Right atrium auricular region (tissue), 2 donors: ENCODE data around the gene SAMD4B. TPM values are rescaled to one million over a fixed set of nuclear protein-coding genes. Genes with fewer than 3 reads are reported as not detected.

Experiments
- DNase-seq: peaks from one replicate; pipeline ENCODE4 v3.0.0-alpha.2; 2019; ENCODE audit warnings: low spot score
- H3K27ac ChIP-seq, 2 donors: fragments of 200-600 bp; sonication (generic); 1 replicate in 1 of 2; 2 replicates in 1 of 2; pipeline ENCODE4 v1.5.1; 2016 to 2019
- H3K27me3 ChIP-seq, 2 donors: fragments of 200-600 bp; sonication (generic); one replicate each; pipeline versions ENCODE4 v1.5.1 to v1.6.0; 2017 to 2019
- H3K36me3 ChIP-seq: fragments of 200-600 bp; sonication (generic); one replicate; pipeline ENCODE4 v1.5.1; 2016
- H3K4me1 ChIP-seq, 2 donors: fragments of 200-600 bp; sonication (generic); one replicate each; pipeline versions ENCODE4 v1.5.1 to v1.6.0; 2017 to 2019
- H3K4me3 ChIP-seq, 2 donors: fragments of 200-600 bp; sonication (generic); 1 replicate in 1 of 2; 2 replicates in 1 of 2; pipeline ENCODE4 v1.5.1; 2017 to 2019; ENCODE audit warnings: mild to moderate bottlenecking in 1 of 2, moderate library complexity in 1 of 2
- H3K9me3 ChIP-seq, 2 donors: fragments of 200-600 bp; sonication (generic); one replicate each; pipeline ENCODE4 v1.5.1; 2019
- total RNA-seq, 2 donors: library from RNA; depleted of rRNA; stranded (reverse); fragments of >200 nt; gene quantifications; one replicate each; pipeline ENCODE4 v1.1.0, GENCODE V29; 2016
- TF ChIP-seq, protein P1 (sequence below), 2 donors: fragments of 200-600 bp; sonication (generic); IDR thresholded peaks; one replicate each; pipeline ENCODE4 v1.5.1; 2019; ENCODE audit warnings: antibody characterized with exemption in 2 of 2

The SAMD4B gene
- total RNA-seq, 2 donors from 2014 or later = 48.5 to 97.6 TPM

DNA sequence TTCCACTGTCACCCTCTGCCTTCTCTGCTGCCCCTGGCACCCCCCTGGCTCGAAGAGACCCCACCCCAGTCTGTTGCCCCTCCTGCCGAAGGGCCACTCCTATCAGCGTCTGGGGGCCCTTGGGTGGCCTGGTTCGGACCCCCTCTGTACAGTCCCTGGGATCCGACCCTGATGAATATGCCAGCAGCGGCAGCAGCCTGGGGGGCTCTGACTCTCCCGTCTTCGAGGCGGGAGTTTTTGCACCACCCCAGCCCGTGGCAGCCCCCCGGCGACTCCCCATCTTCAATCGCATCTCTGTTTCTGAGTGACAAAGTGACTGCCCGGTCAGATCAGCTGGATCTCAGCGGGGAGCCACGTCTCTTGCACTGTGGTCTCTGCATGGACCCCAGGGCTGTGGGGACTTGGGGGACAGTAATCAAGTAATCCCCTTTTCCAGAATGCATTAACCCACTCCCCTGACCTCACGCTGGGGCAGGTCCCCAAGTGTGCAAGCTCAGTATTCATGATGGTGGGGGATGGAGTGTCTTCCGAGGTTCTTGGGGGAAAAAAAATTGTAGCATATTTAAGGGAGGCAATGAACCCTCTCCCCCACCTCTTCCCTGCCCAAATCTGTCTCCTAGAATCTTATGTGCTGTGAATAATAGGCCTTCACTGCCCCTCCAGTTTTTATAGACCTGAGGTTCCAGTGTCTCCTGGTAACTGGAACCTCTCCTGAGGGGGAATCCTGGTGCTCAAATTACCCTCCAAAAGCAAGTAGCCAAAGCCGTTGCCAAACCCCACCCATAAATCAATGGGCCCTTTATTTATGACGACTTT, 66.4 kb downstream of the SAMD4B start:
- no peaks in the 10 kb centered on the region for H3K27me3 ChIP-seq
- no peak for DNase-seq
- peak overlapping the region; percentile 86 to 89 for H3K4me3 ChIP-seq
- peaks cover 0 to 41% of the 10 kb centered on the region in 2 donors for H3K4me1 ChIP-seq
- peak overlapping the region; percentile 99 to 100 for H3K27ac ChIP-seq
- no peaks in the 10 kb centered on the region for H3K9me3 ChIP-seq
- TF ChIP-seq, protein P1, sequence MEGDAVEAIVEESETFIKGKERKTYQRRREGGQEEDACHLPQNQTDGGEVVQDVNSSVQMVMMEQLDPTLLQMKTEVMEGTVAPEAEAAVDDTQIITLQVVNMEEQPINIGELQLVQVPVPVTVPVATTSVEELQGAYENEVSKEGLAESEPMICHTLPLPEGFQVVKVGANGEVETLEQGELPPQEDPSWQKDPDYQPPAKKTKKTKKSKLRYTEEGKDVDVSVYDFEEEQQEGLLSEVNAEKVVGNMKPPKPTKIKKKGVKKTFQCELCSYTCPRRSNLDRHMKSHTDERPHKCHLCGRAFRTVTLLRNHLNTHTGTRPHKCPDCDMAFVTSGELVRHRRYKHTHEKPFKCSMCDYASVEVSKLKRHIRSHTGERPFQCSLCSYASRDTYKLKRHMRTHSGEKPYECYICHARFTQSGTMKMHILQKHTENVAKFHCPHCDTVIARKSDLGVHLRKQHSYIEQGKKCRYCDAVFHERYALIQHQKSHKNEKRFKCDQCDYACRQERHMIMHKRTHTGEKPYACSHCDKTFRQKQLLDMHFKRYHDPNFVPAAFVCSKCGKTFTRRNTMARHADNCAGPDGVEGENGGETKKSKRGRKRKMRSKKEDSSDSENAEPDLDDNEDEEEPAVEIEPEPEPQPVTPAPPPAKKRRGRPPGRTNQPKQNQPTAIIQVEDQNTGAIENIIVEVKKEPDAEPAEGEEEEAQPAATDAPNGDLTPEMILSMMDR (IDR thresholded peaks at IDR 0.05) = no peak
- H3K36me3 ChIP-seq = peaks cover 25% of the 10 kb centered on the region

DNA sequence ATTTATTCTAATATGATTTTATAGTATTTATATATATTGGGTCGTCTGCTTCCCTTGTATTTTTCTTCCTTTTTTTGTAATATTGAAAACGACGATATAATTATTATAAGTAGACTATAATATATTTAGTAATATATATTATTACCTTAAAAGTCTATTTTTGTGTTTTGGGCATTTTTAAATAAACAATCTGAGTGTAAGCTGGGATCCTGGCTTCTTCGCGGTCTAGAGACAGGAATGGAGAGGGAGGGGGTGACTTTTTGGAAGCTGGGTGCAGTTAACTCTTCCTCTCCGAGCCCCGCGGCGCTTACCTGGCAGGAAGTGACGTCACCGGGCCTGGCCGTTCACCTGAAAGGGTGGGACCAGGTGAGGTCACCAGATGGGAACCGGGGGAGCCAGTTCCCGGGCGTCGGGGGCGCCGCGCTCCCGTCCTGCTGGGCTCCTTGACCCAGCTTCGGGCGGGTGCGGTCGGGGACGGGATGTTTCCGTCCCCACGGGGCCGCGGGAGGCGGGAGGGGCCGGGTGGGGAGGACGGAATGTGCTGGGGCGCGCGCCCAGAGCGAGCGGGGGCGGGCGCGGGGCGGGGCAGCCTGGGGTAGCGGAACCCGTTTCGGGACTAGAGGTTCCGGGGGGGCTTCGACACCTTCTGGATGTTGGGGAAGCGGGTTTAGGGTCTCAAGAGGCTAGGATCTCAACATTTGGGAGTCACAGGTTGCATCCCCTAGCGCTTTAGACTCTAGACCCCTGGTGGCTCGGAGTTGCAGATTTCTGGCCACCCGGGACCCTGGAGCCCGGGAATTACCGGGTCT, 67.2 kb downstream of the SAMD4B start:
- peak; percentile 93 for DNase-seq
- Histone ChIP-seq H3K4me3 (peak overlapping the region; percentile 86 to 89), H3K9me3 (no peaks in the 10 kb centered on the region), H3K36me3 (peaks cover 25% of the 10 kb centered on the region), H3K4me1 (peaks cover 0 to 44% of the 10 kb centered on the region in 2 donors), H3K27me3 (no peaks in the 10 kb centered on the region), H3K27ac (peak overlapping the region; percentile 99 to 100)
- TF ChIP-seq, protein P1 (IDR thresholded peaks at IDR 0.05) = no peak

DNA sequence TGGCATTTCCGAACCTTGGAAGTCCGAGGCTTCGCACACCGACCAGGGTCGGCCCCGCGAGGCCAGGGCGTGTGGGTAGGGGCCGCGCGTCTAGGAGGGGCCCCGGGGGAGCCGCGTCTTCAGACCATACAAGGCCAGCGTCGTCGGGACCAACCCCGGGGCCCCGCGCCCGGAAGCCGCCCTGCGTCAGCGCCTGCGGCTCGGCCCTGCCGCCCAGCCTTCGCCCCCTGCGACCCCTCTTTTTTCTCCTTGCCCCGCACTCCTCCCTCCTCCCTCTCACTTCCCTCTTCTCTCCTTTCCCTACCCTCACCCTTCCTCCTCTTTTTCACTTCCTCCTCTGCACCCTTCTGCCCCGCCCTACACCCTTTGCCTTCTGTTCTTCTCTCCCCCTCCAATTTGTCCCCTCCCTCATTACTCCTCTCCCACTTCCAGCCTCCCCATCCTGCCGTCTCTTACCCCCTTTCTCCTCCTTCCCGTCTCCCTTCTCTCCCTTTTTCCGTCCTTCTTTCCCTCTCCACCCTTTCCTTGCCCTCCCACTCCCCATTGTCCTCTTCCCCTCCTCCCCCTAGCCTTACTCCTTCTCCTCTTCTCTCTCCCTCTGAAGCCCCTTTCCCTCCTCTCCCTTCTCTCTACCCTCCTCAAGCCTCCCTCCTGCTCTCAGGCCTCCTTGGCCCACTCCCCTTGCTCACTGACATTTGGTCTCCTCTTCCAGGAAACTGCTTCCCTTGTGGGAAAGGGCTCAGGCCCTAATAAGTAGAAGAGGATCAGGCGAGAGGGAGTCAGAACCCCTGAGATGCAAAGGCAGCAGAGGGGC, 68.0 kb downstream of the SAMD4B start:
- Histone ChIP-seq H3K27ac (peak overlapping the region; percentile 99 to 100), H3K4me1 (peaks cover 0 to 46% of the 10 kb centered on the region in 2 donors), H3K4me3 (peak overlapping the region; percentile 86 to 89), H3K27me3 (no peaks in the 10 kb centered on the region), H3K9me3 (no peaks in the 10 kb centered on the region), H3K36me3 (peaks cover 25% of the 10 kb centered on the region)
- peak; percentile 85 for DNase-seq
- TF ChIP-seq, protein P1 (IDR thresholded peaks at IDR 0.05) = no peak

DNA sequence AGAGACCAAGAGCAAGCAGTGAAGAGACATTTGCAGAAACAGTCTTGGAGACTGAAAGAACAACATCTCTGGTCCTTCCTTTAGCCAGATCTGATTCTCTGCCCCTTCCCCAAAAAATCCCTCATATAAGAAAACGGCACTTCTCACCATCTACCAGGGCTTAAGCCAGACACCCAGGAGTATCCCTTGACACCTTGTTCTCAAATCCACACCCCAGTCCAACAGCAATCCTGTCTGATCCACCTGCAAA, 68.5 kb downstream of the SAMD4B start:
- peak overlapping the region; percentile 86 to 89 for H3K4me3 ChIP-seq
- H3K27ac ChIP-seq = peak overlapping the region; percentile 99 to 100
- TF ChIP-seq, protein P1 (IDR thresholded peaks at IDR 0.05) = no peak
- peaks cover 25% of the 10 kb centered on the region for H3K36me3 ChIP-seq
- no peaks in the 10 kb centered on the region for H3K27me3 ChIP-seq
- DNase-seq = no peak
- H3K4me1 ChIP-seq = peaks cover 0 to 46% of the 10 kb centered on the region in 2 donors
- H3K9me3 ChIP-seq = no peaks in the 10 kb centered on the region

DNA sequence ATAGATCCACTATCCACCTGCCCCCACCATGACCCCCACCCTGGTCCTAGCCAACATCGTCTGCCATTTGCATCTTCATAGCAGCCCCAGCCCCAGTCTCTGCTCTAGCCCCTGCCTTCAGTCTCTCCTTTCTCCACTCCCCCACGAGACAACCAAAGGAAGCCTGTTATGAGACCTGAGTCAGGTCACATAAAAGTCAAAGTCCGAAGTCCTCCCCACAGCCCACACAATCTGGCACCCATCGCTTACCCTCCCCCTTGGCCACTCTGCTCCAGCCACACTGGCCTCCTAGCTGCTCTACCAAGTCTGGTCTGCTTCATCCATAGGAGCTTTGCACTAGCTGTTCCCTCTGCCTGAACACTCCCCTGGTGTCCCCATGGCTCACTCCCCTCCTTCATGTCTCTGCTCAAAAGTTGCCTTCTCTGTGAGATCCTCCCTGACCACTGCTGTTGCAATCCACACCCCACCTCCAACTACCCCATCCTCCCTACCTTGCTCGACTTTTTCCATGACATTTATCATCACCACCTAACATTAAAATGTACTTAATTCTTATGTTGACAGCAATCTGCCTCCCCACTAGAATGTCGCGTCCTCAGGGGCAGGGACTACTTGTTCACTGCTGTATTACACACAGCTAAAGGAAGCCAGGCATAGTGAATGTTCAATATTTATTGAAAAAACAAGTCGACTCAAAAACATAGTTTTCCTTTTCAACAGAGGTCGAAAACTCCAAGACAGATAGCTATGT, 69.0 kb downstream of the SAMD4B start:
- TF ChIP-seq, protein P1 (IDR thresholded peaks at IDR 0.05) = no peak
- H3K4me1 ChIP-seq = peaks cover 0 to 42% of the 10 kb centered on the region in 2 donors

More for the DNA sequence above, 69.0 kb downstream of the SAMD4B start:
- H3K36me3 ChIP-seq = peaks cover 25% of the 10 kb centered on the region
- peak overlapping the region; percentile 86 to 89 for H3K4me3 ChIP-seq
- H3K27ac ChIP-seq = peak overlapping the region; percentile 99 to 100
- H3K27me3 ChIP-seq = no peaks in the 10 kb centered on the region
- no peaks in the 10 kb centered on the region for H3K9me3 ChIP-seq
- peak; percentile 88 for DNase-seq
